GM20431 (cell line): ENCODE results near the gene NAP1L5.

ENCODE experiments used
- in situ Hi-C: fragments of 300-500 bp; cut with MseI, MboI; formaldehyde crosslinking; loops from one replicate; pipeline ENCODE4 v1.15.0; 2020; ENCODE audit warnings: low sequenced_read_pairs; ENCODE audit not compliant: unreplicated experiment

NAP1L5 gene

DNA sequence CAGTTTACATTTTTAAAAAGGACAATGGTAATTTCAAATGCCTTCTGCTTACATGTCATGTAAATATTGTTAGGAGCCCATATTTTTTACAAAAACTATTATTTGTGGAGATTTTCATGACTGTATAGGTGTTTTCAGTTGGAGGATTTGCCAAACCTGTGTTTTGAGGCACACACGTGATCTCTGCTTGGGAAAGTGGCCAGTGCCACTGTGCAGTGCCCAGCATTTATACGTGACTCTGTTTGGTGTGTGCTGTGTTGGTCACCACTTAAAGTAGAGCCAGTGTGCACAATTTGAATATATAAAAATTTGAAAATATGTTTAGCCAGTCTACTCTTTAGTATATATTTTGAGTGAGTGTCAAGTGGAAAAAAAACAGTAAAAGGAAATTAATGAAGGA lies 26.8 kb upstream of the NAP1L5 start:
- in situ Hi-C loops = no loop called here

DNA sequence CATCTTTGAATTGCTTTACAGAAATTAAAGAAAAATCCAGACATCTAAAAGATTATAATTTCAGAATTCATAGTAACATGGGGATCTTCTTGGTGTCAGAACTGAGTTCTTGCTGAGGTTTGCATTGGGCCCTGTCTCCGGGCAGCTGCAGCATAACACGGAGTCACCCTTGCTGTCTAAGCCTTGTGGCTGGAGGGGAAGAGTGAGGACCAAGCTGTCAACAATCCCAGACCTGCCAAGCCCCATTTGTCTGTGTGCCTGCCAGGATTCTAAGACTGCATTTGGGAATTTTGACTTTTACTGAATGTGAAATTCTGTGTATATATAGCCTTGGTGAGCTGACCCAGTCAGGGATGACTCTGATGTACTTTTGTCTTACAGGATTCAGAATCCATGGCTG lies 25.2 kb upstream of the NAP1L5 start:
- in situ Hi-C loops = no loop called here

- in situ Hi-C loops = no loop called here
Measured at GRCh38 chr4:88722276-88722780, 24.7 kb upstream of the NAP1L5 start.

- in situ Hi-C loops = no loop called here
Measured at GRCh38 chr4:88720451-88721428, 23.1 kb upstream of the NAP1L5 start.

DNA sequence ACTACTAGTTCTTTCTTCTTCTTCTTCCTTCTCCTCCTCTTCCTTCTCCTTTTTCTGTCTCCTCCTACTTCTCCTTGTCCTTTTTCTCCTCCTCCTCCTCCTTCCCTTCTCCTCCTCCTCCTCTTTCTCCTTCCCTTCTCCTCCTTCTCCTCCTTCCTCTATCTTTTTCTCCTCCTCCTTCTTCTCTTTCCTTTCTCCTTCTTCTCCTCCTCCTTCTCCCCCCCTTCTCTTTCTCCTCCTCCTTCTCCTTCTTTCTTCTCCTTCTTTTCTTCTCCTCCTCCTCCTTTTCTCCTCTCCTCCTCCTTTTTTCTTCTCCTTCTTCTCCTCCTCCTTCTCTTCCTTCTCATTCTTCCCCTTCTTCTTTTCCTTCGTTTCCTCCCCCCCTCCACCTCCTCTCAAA lies 21.8 kb upstream of the NAP1L5 start:
- in situ Hi-C loops = no loop called here

- in situ Hi-C loops = no loop called here
Measured at GRCh38 chr4:88718098-88718497, 20.5 kb upstream of the NAP1L5 start.

DNA sequence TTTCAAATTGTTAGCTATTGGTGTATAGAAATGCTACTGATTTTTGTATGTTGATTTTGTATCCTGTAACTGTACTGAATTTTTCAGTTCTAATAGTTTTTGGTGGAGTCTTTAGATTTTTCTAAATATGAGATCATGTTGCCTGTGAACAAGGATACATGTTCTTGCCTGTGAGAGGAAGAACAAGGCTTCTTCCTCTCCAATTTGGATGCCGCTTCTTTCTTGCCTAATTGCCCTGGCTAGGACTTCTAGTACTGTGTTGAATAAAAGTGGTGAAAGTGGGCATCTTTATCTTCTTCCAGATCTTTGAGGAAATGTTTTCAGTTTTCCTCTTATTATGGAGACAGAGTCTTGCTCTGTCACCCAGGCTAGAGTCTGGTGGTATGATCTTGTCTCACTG lies 16.2 kb upstream of the NAP1L5 start:
- in situ Hi-C loops = no loop called here

GRCh38 chr4:88709989-88710388 lies 12.4 kb upstream of the NAP1L5 start:
- in situ Hi-C loops = no loop called here

DNA sequence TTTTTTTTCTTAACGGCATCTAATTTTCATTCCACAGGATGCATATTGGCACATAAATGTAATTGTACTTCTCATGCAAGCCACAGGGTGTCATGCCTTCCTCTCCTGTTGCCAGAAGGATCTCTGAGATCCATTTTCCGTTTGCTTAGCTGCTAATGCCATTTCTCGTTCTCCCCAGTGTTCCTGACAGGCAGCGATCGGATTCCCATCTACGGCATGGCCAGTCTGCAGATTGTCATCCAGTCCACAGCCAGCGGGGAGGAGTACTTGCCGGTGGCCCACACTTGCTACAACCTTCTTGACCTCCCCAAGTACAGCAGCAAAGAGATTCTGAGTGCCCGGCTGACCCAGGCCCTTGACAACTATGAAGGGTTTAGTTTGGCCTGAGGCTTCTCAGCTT lies 8.9 kb upstream of the NAP1L5 start:
- in situ Hi-C loops = no loop called here

GRCh38 chr4:88705805-88706492 lies 8.3 kb upstream of the NAP1L5 start:
- in situ Hi-C loops = no loop called here

DNA sequence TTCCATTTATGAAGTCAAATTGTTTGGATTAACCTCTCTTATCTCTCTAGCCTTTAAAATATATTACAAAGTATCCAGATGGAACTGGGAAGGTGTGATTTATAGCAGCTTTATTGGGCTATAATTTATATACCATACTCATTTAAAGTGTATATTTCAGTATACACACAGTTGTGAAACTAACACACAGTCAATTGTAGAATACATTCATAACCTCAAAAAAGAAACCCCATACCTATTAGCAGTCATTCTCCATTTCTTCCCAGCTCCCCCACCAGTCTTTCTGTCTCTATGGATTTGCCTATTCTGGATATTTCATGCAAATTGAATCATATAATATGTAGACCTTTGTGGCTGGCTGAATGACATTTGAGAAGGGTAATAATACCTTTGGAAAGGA lies 7.6 kb upstream of the NAP1L5 start:
- in situ Hi-C loops = no loop called here

DNA sequence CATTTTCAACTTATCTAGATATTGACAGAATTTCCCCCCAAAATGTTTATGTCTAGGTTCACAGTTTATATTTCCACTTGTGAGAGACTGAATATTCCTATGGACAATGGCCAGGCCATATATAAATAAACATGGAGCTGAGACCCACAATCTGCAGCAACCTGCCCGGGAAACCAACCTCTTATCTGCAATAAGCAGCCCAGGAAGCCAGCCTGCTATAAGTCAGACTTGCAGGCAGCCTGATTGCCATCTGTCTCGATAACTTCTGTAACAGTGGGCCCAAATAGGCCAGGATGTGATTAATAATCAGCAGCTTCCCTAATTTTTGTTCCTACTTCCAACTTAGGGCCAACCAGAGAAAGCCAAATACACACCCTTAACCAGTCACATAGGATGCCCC lies 5.2 kb upstream of the NAP1L5 start:
- in situ Hi-C loops = no loop called here

DNA sequence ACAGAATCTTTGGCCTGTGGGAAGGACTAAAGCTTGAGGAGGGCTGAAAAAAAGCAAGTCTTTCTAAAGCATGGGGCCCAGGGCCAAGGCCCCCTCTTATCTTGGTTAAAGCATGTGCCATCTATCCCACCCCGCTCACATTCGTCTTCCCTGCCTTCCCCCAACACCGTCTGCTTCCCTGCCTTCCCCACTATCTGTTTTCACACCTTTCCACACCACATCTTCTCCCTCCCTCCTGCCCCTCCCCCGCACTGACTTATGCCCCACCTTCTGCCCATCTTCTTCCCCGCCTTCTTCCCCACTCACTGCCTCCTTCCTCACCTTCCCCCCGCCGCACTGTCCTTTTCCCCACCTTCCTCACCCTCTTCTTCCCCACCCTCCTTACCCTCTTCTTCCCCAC lies 890 bp upstream of the NAP1L5 start:
- in situ Hi-C loops = no loop called here

DNA sequence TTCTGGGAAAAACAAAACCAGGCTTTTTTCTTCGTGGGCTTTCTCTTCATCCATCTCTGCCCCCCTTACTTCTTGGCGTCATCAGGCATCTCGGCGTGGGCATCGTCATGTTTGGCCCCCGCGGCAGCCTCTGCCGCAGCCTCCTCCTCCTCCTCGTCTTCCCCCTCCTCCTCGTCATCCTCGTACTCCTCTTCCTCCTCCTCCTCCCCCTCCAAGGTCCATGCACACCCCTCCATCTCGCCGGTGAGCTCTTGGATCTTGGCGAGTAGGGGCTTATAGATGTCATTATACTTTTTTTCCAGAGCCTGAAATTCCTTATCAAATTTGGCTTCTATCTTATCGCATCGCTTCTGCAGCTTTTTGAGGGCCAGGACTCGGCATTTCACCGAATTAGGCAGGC lies 488 bp downstream of the NAP1L5 start:
- in situ Hi-C loops = no loop called here

DNA sequence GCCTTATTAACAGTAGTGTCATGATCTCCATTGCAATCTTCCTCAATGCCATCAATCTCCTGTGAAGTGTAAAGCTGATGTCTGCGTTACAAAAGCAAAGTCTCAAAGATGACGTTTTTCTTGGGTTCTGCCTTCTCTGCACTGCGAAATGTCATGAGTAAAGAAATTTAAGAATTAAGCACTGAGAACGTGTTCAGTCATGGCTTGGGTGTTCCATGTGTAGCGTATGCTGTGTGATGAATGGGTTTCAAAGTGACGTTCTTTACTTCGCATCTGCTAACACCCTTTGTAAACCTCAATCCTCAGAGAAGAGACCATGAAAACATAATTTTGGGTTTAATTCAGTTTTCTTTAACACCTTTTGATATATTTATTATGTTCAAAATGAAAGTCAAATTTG lies 999 bp downstream of the NAP1L5 start:
- in situ Hi-C loops = no loop called here

DNA sequence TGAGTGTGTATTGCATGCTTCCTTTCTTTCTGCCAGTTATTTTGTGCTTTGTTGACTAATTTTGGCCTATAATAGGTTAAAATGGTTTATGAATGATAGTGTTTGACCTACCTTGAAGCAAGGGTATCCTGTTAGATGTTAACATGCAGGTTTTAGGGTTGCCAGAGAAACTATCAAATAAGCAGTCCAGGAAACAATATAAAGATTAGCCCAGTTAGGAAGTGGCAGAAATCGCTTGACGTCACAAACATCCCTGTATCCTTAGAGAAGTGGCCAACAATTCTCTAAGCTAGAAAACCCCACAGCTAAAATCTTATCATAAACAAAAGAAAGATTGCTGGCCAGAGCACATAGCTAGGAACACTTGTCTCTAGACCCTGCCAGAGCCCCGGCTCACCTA lies 3.8 kb downstream of the NAP1L5 start:
- in situ Hi-C loops = no loop called here

DNA sequence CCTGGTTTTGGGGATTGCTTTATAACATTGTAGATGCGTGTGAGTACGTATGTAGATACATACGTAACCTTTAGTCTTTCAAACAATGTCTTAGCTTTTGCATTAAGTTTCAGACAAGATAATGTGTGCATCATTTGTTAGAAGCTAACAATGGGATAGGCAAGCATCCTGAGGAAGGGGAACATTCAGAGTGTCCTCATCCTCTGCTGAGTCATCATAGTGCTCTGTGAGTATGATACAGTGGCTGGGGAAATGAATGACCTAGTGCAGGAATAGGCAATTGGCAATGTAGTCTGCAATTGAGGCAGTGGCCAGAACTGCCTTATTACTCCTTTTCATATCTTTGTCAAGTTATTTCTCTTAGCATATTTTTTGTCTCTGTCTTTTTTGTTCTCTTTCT lies 7.3 kb downstream of the NAP1L5 start:
- in situ Hi-C loops = no loop called here

DNA sequence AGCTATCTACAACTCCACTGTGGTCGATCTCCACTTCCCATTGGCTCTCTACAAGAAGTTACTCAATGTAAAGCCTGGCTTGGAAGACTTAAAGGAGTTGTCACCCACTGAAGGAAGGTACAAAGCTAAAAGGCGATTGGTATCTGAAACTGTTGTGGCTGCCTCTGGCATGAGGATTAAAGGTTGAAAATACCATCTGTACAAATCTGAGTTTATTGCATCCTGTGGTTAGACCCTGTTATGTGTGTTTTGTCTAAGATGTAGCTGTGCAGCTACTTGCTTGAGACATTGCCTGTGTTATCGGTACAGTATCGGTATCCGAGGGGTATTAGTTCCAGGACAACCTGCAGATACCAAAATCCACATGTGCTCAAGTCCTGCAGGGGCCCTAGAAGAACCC lies 16.4 kb downstream of the NAP1L5 start:
- in situ Hi-C loops = no loop called here

DNA sequence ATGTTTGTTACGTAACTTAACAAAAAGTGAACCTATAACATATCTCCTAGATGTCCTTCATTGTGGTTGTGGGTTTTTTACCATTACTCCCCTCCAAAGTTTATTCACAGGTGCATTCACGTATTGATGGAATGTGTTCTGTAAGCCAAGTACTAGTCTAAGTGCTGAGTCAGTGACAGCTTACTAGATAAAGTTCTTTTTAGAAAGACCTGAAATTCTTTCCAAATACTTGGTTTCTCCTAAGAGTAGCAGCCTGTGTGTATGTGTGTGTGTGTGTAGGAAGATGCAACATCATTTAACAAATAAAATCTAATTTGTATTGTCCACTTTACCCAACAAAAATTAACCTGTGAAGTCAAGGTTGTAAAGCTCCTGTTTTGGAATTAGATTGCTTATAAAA lies 22.1 kb downstream of the NAP1L5 start:
- in situ Hi-C loops = no loop called here

GRCh38 chr4:88674979-88675378 lies 22.6 kb downstream of the NAP1L5 start:
- in situ Hi-C loops = loop anchor here (25.0 kb wide), 1 partner anchor 138 kb away; no protein-coding TSS in a partner anchor

DNA sequence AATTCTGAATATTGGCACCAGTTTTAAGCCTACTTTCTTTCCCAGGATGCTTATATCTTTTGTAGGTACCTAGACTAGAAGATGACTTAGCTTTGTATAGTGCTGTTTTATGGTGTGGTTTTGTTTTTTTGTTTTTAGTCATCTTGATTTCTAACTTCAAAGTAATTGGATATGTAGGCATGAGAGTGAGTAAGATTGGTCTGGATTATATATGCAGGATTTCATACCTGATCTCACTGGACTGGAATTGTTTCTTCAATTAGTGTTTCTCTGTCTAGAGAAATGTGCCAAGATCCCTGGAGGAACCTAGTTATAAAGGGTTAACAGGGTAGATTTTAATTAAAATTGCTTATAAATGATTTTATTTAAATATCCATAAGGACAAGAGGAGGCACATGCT lies 23.1 kb downstream of the NAP1L5 start:
- in situ Hi-C loops = loop anchor here (25.0 kb wide), 1 partner anchor 137 kb away; no protein-coding TSS in a partner anchor
